NT2/D1 (cell line): ENCODE data around the gene TNFRSF25.
"Not testable (repeated sequence)": the region's sequence is repeated elsewhere in the genome, so short reads cannot be mapped to it uniquely, and the experiment has no call there.

Experiments used
- SUZ12 ChIP-seq: IDR thresholded peaks from 2 replicates; pipeline ENCODE4 v1.6.1; 2011; ENCODE audit not compliant: insufficient read length, insufficient read depth; ENCODE audit errors: extremely low read depth
- YY1 ChIP-seq: IDR thresholded peaks from 2 replicates; pipeline ENCODE4 v1.6.1; 2011; ENCODE audit not compliant: insufficient read length, insufficient read depth
- ZNF274 ChIP-seq: IDR thresholded peaks from 2 replicates; pipeline ENCODE4 v1.6.1; 2011; ENCODE audit warnings: mild to moderate bottlenecking, low read depth, low read length

DNA sequence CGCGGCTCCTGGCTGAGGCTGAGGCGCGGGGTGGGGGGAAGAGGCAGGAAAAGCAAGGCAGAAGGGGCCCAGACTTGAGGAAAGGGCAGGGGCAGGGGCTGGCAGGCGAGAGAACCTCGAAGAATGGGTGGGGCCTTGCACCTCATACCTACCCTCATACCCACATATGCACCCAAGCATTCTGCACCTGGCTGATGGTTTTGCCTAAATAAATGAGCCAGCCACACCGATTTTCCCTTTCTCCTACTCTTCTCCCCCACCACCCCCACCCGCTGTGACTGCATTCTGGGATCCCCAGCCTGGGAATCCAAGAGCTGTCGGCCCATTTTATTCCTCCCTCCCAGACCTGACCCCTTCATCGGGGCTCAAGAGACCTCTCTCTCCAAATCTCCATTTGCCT lies 15.5 kb downstream of the TNFRSF25 start:
- TF ChIP-seq ZNF274, SUZ12, YY1: not testable (repeated sequence)
